ENCODE results near the gene GNGT1.

GRCh38 chr7:93955304-93955703 is 48.9 kb downstream of the GNGT1 start:
- TF ChIP-seq CTCF (IDR thresholded peaks at IDR 0.05) (no peak), POLR2A (IDR thresholded peaks at IDR 0.05) (no peak)

Measured in adrenal gland (tissue), 5 donors.